ENCODE measurements around the gene BZW1. TPM values are rescaled to one million over a fixed set of nuclear protein-coding genes. Genes with fewer than 3 reads are reported as not detected.

The BZW1 gene
- total RNA-seq, 1 experiment from 2014 or later: 396 TPM

DNA sequence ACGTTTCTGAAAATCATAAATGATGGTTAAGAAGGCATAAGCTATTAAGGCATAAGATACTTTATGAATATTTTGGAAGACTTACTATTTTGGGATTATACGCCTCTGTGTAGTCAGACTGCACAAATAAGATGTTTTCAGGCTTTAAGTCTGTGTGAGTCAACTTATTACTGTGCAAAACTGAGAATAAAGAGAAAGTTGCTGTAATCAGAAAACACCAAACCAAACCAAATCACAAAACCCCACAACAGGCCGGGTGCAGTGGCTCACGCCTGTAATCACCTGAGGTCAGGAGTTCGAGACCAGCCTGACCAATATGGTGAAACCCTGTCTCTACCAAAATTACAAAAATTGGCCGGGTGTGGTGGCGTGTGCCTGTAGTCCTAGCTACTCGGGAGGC, 45.1 kb downstream of the BZW1 start:
- H3K36me3 ChIP-seq (ENCODE audit: insufficient read depth, low read length, poor library complexity, severe bottlenecking): peaks cover 98% of the 10 kb centered on the region
- CTCF ChIA-PET: no interaction called here
- H3K4me1 ChIP-seq (ENCODE audit: insufficient read depth, low read length, poor library complexity, severe bottlenecking): peaks cover 8% of the 10 kb centered on the region
- TF ChIP-seq, protein P1, sequence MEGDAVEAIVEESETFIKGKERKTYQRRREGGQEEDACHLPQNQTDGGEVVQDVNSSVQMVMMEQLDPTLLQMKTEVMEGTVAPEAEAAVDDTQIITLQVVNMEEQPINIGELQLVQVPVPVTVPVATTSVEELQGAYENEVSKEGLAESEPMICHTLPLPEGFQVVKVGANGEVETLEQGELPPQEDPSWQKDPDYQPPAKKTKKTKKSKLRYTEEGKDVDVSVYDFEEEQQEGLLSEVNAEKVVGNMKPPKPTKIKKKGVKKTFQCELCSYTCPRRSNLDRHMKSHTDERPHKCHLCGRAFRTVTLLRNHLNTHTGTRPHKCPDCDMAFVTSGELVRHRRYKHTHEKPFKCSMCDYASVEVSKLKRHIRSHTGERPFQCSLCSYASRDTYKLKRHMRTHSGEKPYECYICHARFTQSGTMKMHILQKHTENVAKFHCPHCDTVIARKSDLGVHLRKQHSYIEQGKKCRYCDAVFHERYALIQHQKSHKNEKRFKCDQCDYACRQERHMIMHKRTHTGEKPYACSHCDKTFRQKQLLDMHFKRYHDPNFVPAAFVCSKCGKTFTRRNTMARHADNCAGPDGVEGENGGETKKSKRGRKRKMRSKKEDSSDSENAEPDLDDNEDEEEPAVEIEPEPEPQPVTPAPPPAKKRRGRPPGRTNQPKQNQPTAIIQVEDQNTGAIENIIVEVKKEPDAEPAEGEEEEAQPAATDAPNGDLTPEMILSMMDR (conservative IDR thresholded peaks at IDR 0.05; ENCODE audit: low read depth, low read length): no peak
- no peak for TF ChIP-seq EZH2 (IDR thresholded peaks at IDR 0.05; ENCODE audit: borderline replicate concordance, low read depth, low read length, poor library complexity, severe bottlenecking)
- no peaks in the 10 kb centered on the region for H3K9me3 ChIP-seq (ENCODE audit: low read depth, low read length, poor library complexity, severe bottlenecking)
- H3K27ac ChIP-seq (ENCODE audit: low read depth, low read length, poor library complexity, severe bottlenecking): no peak overlapping the region
- POLR2A ChIA-PET (ENCODE audit: low non-redundant PET): no interaction called here
- H3K4me3 ChIP-seq (ENCODE audit: low read depth, low read length, poor library complexity, severe bottlenecking): no peak overlapping the region
- DNase-seq (ENCODE audit: low spot score): no peak
- BruUV-seq (replicated peaks): no TSS peak
- intact Hi-C loops (cut with micrococcal nuclease; ENCODE audit: unreplicated experiment): no loop called here
- H3K27me3 ChIP-seq (replicated peaks; ENCODE audit: insufficient read depth, low read depth, low read length, poor library complexity): no peaks in the 10 kb centered on the region

DNA sequence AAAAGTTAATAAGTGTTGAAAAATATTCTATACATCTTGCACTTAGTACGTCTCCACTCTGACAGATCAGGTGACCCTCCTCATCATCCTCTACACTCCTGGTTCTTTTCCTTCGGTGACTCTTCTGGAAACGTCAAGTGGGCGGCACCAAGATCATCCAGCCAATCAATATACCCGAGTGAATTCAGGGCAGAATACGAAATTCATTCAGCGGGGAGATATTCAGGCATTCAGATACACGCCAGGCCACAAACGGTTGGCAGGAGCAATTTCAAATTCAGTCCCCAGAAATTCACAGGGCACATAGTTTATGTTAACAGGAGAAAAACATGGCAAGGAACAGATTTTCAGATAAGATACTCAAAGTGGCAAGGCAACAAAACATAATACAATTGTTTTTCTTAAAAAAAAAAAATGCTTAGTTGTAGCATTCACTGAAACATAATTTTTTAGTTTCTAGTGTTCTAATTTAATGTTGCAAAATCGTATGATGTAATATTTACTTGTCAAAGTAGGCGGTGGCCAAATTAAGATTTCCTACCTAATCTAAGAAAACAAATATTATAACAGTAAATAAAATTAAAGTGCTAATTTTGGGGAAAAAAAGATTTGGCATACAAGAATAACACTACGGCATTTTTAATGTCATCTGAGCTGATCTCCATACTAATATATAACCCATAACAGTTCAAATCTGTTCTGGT, 48.5 kb downstream of the BZW1 start:
- H3K9me3 ChIP-seq (ENCODE audit: low read depth, low read length, poor library complexity, severe bottlenecking): no peaks in the 10 kb centered on the region
- CTCF ChIA-PET: no interaction called here
- intact Hi-C loops (cut with micrococcal nuclease; ENCODE audit: unreplicated experiment): no loop called here
- POLR2A ChIA-PET (ENCODE audit: low non-redundant PET): no interaction called here
- no TSS peak for BruUV-seq (replicated peaks)
- TF ChIP-seq, protein P1 (conservative IDR thresholded peaks at IDR 0.05; ENCODE audit: low read depth, low read length): no peak
- no peak for TF ChIP-seq EZH2 (IDR thresholded peaks at IDR 0.05; ENCODE audit: borderline replicate concordance, low read depth, low read length, poor library complexity, severe bottlenecking)
- peak overlapping the region; percentile 41 for H3K27ac ChIP-seq (ENCODE audit: low read depth, low read length, poor library complexity, severe bottlenecking)
- H3K4me1 ChIP-seq (ENCODE audit: insufficient read depth, low read length, poor library complexity, severe bottlenecking): peaks cover 10% of the 10 kb centered on the region
- DNase-seq (ENCODE audit: low spot score): no peak
- H3K4me3 ChIP-seq (ENCODE audit: low read depth, low read length, poor library complexity, severe bottlenecking): no peak overlapping the region
- no peaks in the 10 kb centered on the region for H3K27me3 ChIP-seq (replicated peaks; ENCODE audit: insufficient read depth, low read depth, low read length, poor library complexity)
- H3K36me3 ChIP-seq (ENCODE audit: insufficient read depth, low read length, poor library complexity, severe bottlenecking): peaks cover 64% of the 10 kb centered on the region

DNA sequence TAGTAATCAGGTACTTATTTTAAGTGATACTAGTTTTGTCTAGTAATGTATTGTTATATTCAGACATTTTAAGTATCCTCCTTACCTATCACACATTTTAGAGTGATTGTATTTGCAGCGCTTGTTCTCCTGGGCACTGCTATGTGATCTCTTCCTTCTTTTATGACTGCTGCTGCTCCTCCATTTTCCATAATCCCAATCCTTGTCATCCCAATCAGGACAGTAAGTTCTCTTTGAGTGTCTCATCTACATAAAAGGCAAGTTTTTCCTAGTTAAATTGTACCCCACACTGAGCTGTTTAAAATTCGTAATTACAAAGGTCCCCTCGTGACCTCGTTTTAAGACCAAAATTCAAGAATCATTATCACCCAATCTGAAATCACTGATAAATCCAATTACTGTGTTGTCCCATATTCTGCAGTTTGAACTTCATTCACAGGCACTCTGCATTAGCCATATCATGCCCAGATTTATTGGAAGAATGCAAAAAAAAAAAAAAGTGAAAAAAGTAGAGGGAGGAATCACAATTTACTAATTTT, 50.0 kb downstream of the BZW1 start:
- Histone ChIP-seq H3K27ac (ENCODE audit: low read depth, low read length, poor library complexity, severe bottlenecking) (no peak overlapping the region), H3K4me3 (ENCODE audit: low read depth, low read length, poor library complexity, severe bottlenecking) (peak overlapping the region; percentile 70), H3K27me3 (replicated peaks; ENCODE audit: insufficient read depth, low read depth, low read length, poor library complexity) (no peaks in the 10 kb centered on the region), H3K36me3 (ENCODE audit: insufficient read depth, low read length, poor library complexity, severe bottlenecking) (peaks cover 50% of the 10 kb centered on the region), H3K9me3 (ENCODE audit: low read depth, low read length, poor library complexity, severe bottlenecking) (no peaks in the 10 kb centered on the region), H3K4me1 (ENCODE audit: insufficient read depth, low read length, poor library complexity, severe bottlenecking) (peaks cover 10% of the 10 kb centered on the region)
- ChIA-PET POLR2A (ENCODE audit: low non-redundant PET) (no interaction called here), CTCF (no interaction called here)
- BruUV-seq (replicated peaks): no TSS peak
- intact Hi-C loops (cut with micrococcal nuclease; ENCODE audit: unreplicated experiment): loop anchor here (2.0 kb wide), 1 partner anchor 51 kb away; the partner anchor contains the start of gene BZW1
- TF ChIP-seq EZH2 (IDR thresholded peaks at IDR 0.05; ENCODE audit: borderline replicate concordance, low read depth, low read length, poor library complexity, severe bottlenecking): no peak
- TF ChIP-seq, protein P1 (conservative IDR thresholded peaks at IDR 0.05; ENCODE audit: low read depth, low read length): no peak
- no peak for DNase-seq (ENCODE audit: low spot score)

Data from A673 (cell line).